SK-N-SH (cell line): ENCODE results near the gene NCAPG.

Experiments used
- ELF1 ChIP-seq: IDR thresholded peaks from 2 replicates; pipeline ENCODE4 v1.4.0; 2012
- EP300 ChIP-seq, 2 experiments: IDR thresholded peaks; 2 replicates each; pipeline versions ENCODE4 v1.4.0 to v1.6.1; 2012; ENCODE audit warnings: borderline replicate concordance in 1 of 2, low read depth in 1 of 2, low read length in 1 of 2
- EZH2phosphoT487 ChIP-seq: fragments of 200-600 bp; sonication (generic); IDR thresholded peaks from 2 replicates; pipeline ENCODE4 v1.6.1; 2017; ENCODE audit warnings: low read depth, mixed run types, mild to moderate bottlenecking, antibody characterized with exemption, moderate library complexity, borderline replicate concordance
- JUND ChIP-seq: IDR thresholded peaks from 2 replicates; pipeline ENCODE4 v1.4.0; 2012
- POLR2AphosphoS5 ChIP-seq: IDR thresholded peaks from 2 replicates; pipeline ENCODE4 v1.6.1; 2012; ENCODE audit warnings: low read depth, low read length
- SMC3 ChIP-seq: IDR thresholded peaks from 2 replicates; pipeline ENCODE4 v1.6.1; 2012; ENCODE audit warnings: low read depth, low read length, improper control_type of control experiment
- TF ChIP-seq, protein P1 (sequence below): fragments of 200-600 bp; sonication (generic); IDR thresholded peaks from 2 replicates; pipeline ENCODE4 v1.6.1; 2017; ENCODE audit warnings: antibody characterized with exemption, mild to moderate bottlenecking, moderate library complexity
- TF ChIP-seq, protein P2 (sequence below): IDR thresholded peaks from 2 replicates; pipeline ENCODE4 v1.6.1; 2012; ENCODE audit warnings: mild to moderate bottlenecking, low read depth, low read length, moderate library complexity
- TF ChIP-seq, protein P3 (sequence below): IDR thresholded peaks from 2 replicates; pipeline ENCODE4 v1.4.0; 2012; ENCODE audit warnings: low read depth, borderline replicate concordance

- TF ChIP-seq, protein P1, sequence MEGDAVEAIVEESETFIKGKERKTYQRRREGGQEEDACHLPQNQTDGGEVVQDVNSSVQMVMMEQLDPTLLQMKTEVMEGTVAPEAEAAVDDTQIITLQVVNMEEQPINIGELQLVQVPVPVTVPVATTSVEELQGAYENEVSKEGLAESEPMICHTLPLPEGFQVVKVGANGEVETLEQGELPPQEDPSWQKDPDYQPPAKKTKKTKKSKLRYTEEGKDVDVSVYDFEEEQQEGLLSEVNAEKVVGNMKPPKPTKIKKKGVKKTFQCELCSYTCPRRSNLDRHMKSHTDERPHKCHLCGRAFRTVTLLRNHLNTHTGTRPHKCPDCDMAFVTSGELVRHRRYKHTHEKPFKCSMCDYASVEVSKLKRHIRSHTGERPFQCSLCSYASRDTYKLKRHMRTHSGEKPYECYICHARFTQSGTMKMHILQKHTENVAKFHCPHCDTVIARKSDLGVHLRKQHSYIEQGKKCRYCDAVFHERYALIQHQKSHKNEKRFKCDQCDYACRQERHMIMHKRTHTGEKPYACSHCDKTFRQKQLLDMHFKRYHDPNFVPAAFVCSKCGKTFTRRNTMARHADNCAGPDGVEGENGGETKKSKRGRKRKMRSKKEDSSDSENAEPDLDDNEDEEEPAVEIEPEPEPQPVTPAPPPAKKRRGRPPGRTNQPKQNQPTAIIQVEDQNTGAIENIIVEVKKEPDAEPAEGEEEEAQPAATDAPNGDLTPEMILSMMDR = no peak
- TF ChIP-seq, protein P2, sequence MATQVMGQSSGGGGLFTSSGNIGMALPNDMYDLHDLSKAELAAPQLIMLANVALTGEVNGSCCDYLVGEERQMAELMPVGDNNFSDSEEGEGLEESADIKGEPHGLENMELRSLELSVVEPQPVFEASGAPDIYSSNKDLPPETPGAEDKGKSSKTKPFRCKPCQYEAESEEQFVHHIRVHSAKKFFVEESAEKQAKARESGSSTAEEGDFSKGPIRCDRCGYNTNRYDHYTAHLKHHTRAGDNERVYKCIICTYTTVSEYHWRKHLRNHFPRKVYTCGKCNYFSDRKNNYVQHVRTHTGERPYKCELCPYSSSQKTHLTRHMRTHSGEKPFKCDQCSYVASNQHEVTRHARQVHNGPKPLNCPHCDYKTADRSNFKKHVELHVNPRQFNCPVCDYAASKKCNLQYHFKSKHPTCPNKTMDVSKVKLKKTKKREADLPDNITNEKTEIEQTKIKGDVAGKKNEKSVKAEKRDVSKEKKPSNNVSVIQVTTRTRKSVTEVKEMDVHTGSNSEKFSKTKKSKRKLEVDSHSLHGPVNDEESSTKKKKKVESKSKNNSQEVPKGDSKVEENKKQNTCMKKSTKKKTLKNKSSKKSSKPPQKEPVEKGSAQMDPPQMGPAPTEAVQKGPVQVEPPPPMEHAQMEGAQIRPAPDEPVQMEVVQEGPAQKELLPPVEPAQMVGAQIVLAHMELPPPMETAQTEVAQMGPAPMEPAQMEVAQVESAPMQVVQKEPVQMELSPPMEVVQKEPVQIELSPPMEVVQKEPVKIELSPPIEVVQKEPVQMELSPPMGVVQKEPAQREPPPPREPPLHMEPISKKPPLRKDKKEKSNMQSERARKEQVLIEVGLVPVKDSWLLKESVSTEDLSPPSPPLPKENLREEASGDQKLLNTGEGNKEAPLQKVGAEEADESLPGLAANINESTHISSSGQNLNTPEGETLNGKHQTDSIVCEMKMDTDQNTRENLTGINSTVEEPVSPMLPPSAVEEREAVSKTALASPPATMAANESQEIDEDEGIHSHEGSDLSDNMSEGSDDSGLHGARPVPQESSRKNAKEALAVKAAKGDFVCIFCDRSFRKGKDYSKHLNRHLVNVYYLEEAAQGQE = no peak
- no peak for TF ChIP-seq JUND
- TF ChIP-seq EZH2phosphoT487 = no peak
- TF ChIP-seq, protein P3, sequence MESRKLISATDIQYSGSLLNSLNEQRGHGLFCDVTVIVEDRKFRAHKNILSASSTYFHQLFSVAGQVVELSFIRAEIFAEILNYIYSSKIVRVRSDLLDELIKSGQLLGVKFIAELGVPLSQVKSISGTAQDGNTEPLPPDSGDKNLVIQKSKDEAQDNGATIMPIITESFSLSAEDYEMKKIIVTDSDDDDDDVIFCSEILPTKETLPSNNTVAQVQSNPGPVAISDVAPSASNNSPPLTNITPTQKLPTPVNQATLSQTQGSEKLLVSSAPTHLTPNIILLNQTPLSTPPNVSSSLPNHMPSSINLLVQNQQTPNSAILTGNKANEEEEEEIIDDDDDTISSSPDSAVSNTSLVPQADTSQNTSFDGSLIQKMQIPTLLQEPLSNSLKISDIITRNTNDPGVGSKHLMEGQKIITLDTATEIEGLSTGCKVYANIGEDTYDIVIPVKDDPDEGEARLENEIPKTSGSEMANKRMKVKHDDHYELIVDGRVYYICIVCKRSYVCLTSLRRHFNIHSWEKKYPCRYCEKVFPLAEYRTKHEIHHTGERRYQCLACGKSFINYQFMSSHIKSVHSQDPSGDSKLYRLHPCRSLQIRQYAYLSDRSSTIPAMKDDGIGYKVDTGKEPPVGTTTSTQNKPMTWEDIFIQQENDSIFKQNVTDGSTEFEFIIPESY = no peak
- TF ChIP-seq EP300 (IDR thresholded peaks at IDR 0.05; ENCODE audit: borderline replicate concordance in 1 of 2, low read depth in 1 of 2, low read length in 1 of 2) = no peak
- no peak for TF ChIP-seq POLR2AphosphoS5
- no peak for TF ChIP-seq ELF1
- no peak for TF ChIP-seq SMC3
Observed at GRCh38 chr4:17809667-17810066, 1.1 kb upstream of the NCAPG start.
